Muscle layer of colon (tissue), 2 donors: ENCODE results near the gene CD99.
"Not testable (repeated sequence)": the region's sequence is repeated elsewhere in the genome, so short reads cannot be mapped to it uniquely, and the experiment has no call there.

Experiments used
- H3K27ac ChIP-seq: one replicate; pipeline ENCODE4 v1.7.0; 2013; ENCODE audit warnings: low read depth, mild to moderate bottlenecking, low read length, moderate library complexity
- H3K27me3 ChIP-seq, 2 donors: one replicate each; pipeline ENCODE4 v1.7.0; 2013; ENCODE audit warnings: low read length in 2 of 2, mild to moderate bottlenecking in 2 of 2; ENCODE audit not compliant: insufficient read depth in 2 of 2, control insufficient read depth in 1 of 2
- H3K36me3 ChIP-seq: one replicate; pipeline ENCODE4 v1.7.0; 2013; ENCODE audit warnings: mild to moderate bottlenecking, low read length; ENCODE audit not compliant: insufficient read depth
- H3K4me1 ChIP-seq: one replicate; pipeline ENCODE4 v1.7.0; 2013; ENCODE audit warnings: mild to moderate bottlenecking, low read length; ENCODE audit not compliant: insufficient read depth
- H3K4me3 ChIP-seq, 2 donors: one replicate each; pipeline ENCODE4 v1.7.0; 2013; ENCODE audit warnings: low read length in 2 of 2, low read depth in 1 of 2, mild to moderate bottlenecking in 1 of 2, moderate library complexity in 1 of 2
- H3K9ac ChIP-seq: one replicate; pipeline ENCODE4 v1.7.0; 2013; ENCODE audit warnings: low read length
- H3K9me3 ChIP-seq: one replicate; pipeline ENCODE4 v1.7.0; 2013; ENCODE audit warnings: mild to moderate bottlenecking, low read length
- donor health status: abdominal sarcoma.
- donor health status: Adenocarcinoma of cecum.

CD99 gene

GRCh38 chrX:2657532-2658113, 33.5 kb upstream of the CD99 start:
- Histone ChIP-seq H3K4me3 (no peak overlapping the region), H3K9me3 (no peaks in the 10 kb centered on the region), H3K9ac (no peak overlapping the region), H3K4me1 (no peaks in the 10 kb centered on the region), H3K27ac (no peak overlapping the region), H3K36me3 (no peaks in the 10 kb centered on the region), H3K27me3 (no peaks in the 10 kb centered on the region)

- H3K27ac ChIP-seq = no peak overlapping the region
- H3K36me3 ChIP-seq = no peaks in the 10 kb centered on the region
- no peaks in the 10 kb centered on the region for H3K4me1 ChIP-seq
- H3K27me3 ChIP-seq = no peaks in the 10 kb centered on the region
- H3K9ac ChIP-seq = no peak overlapping the region
- H3K9me3 ChIP-seq = no peaks in the 10 kb centered on the region
- no peak overlapping the region for H3K4me3 ChIP-seq
These were observed 32.4 kb upstream of the CD99 start for GRCh38 chrX:2658585-2659292.

GRCh38 chrX:2662586-2662985, 28.5 kb upstream of the CD99 start:
- H3K9me3 ChIP-seq = no peaks in the 10 kb centered on the region
- no peaks in the 10 kb centered on the region for H3K4me1 ChIP-seq
- H3K27me3 ChIP-seq = no peaks in the 10 kb centered on the region
- no peak overlapping the region for H3K27ac ChIP-seq
- H3K36me3 ChIP-seq = no peaks in the 10 kb centered on the region
- H3K9ac ChIP-seq = no peak overlapping the region
- H3K4me3 ChIP-seq = no peak overlapping the region

- no peaks in the 10 kb centered on the region for H3K27me3 ChIP-seq
- no peak overlapping the region for H3K27ac ChIP-seq
- H3K9me3 ChIP-seq = no peaks in the 10 kb centered on the region
- H3K4me1 ChIP-seq = no peaks in the 10 kb centered on the region
- H3K4me3 ChIP-seq = no peak overlapping the region
- no peaks in the 10 kb centered on the region for H3K36me3 ChIP-seq
- H3K9ac ChIP-seq = no peak overlapping the region
These were observed 26.6 kb upstream of the CD99 start for GRCh38 chrX:2664502-2664901.

GRCh38 chrX:2665387-2666304, 25.4 kb upstream of the CD99 start:
- H3K9ac ChIP-seq = no peak overlapping the region
- H3K4me1 ChIP-seq = no peaks in the 10 kb centered on the region
- no peaks in the 10 kb centered on the region for H3K9me3 ChIP-seq
- no peak overlapping the region for H3K4me3 ChIP-seq
- no peak overlapping the region for H3K27ac ChIP-seq
- H3K36me3 ChIP-seq = no peaks in the 10 kb centered on the region
- no peaks in the 10 kb centered on the region for H3K27me3 ChIP-seq

GRCh38 chrX:2666491-2666890, 24.6 kb upstream of the CD99 start:
- Histone ChIP-seq H3K27me3 (no peaks in the 10 kb centered on the region), H3K4me1 (no peaks in the 10 kb centered on the region), H3K9ac (no peak overlapping the region)

GRCh38 chrX:2670978-2671377, 20.1 kb upstream of the CD99 start:
- no peak overlapping the region for H3K27ac ChIP-seq
- no peak overlapping the region for H3K4me3 ChIP-seq

More at GRCh38 chrX:2666491-2666890, 24.6 kb upstream of the CD99 start:
- no peaks in the 10 kb centered on the region for H3K9me3 ChIP-seq
- no peak overlapping the region for H3K4me3 ChIP-seq
- H3K27ac ChIP-seq = no peak overlapping the region
- no peaks in the 10 kb centered on the region for H3K36me3 ChIP-seq

GRCh38 chrX:2672084-2672483, 19.0 kb upstream of the CD99 start:
- Histone ChIP-seq H3K27me3 (no peaks in the 10 kb centered on the region), H3K36me3 (no peaks in the 10 kb centered on the region), H3K4me3 (no peak overlapping the region), H3K9me3 (no peaks in the 10 kb centered on the region), H3K4me1 (peaks cover 4% of the 10 kb centered on the region), H3K27ac (no peak overlapping the region), H3K9ac (no peak overlapping the region)

More at GRCh38 chrX:2670978-2671377, 20.1 kb upstream of the CD99 start:
- Histone ChIP-seq H3K36me3 (no peaks in the 10 kb centered on the region), H3K4me1 (no peaks in the 10 kb centered on the region), H3K9ac (no peak overlapping the region), H3K27me3 (no peaks in the 10 kb centered on the region), H3K9me3 (no peaks in the 10 kb centered on the region)

- Histone ChIP-seq H3K27ac (no peak overlapping the region), H3K4me3 (no peak overlapping the region), H3K27me3 (no peaks in the 10 kb centered on the region), H3K36me3 (no peaks in the 10 kb centered on the region), H3K9ac (no peak overlapping the region), H3K9me3 (no peaks in the 10 kb centered on the region), H3K4me1 (peaks cover 17% of the 10 kb centered on the region)
These were observed 17.5 kb upstream of the CD99 start for GRCh38 chrX:2673611-2674010.

GRCh38 chrX:2675657-2676200, 15.4 kb upstream of the CD99 start:
- peaks cover 17% of the 10 kb centered on the region for H3K4me1 ChIP-seq
- H3K27me3 ChIP-seq, H3K9me3 ChIP-seq: not testable (repeated sequence)

More at GRCh38 chrX:2675657-2676200, 15.4 kb upstream of the CD99 start:
- not testable (repeated sequence) for H3K36me3 ChIP-seq, H3K4me3 ChIP-seq, H3K9ac ChIP-seq, H3K27ac ChIP-seq
